Sigmoid colon (tissue), 7 donors: Measurements from ENCODE around the gene AXIN1. TPM values are rescaled to one million over a fixed set of nuclear protein-coding genes. Genes with fewer than 3 reads are reported as not detected.
"Not testable (repeated sequence)": the region's sequence is repeated elsewhere in the genome, so short reads cannot be mapped to it uniquely, and the experiment has no call there.

Experiments
- DNase-seq: peaks from one replicate; pipeline ENCODE4 v3.0.0-alpha.2; 2019
- H3K27ac ChIP-seq, 4 donors: fragments of 200-600 bp; sonication (generic); one replicate each; pipeline ENCODE4 v1.5.1; 2016 to 2019; ENCODE audit warnings: mild to moderate bottlenecking in 1 of 4
- H3K27me3 ChIP-seq, 3 donors: fragments of 200-600 bp; sonication (generic); one replicate each; pipeline ENCODE4 v1.5.1; 2019; ENCODE audit warnings: mild to moderate bottlenecking in 1 of 3
- H3K36me3 ChIP-seq, 4 donors: fragments of 200-600 bp; sonication (generic); one replicate each; pipeline ENCODE4 v1.5.1; 2016 to 2019
- H3K4me1 ChIP-seq, 4 donors: fragments of 200-600 bp; sonication (generic); one replicate each; pipeline ENCODE4 v1.5.1; 2017 to 2019
- H3K4me3 ChIP-seq, 4 donors: fragments of 200-600 bp; sonication (generic); one replicate each; pipeline ENCODE4 v1.5.1; 2017 to 2019; ENCODE audit warnings: mild to moderate bottlenecking in 2 of 4, moderate library complexity in 1 of 4
- H3K9me3 ChIP-seq, 4 donors: fragments of 200-600 bp in 3 of 4; sonication (generic) in 3 of 4; one replicate each; pipeline versions ENCODE4 v1.5.1 to v1.6.1; 2013 to 2019
- EP300 ChIP-seq, 4 donors: sonication (generic); formaldehyde crosslinking; IDR thresholded peaks; one replicate each; pipeline ENCODE4 v1.6.1; 2017; ENCODE audit warnings: antibody characterized with exemption in 4 of 4
- POLR2A ChIP-seq, 2 donors: fragments of 450-650 bp; IDR thresholded peaks; one replicate each; pipeline ENCODE4 v1.6.1; 2016; ENCODE audit warnings: antibody characterized with exemption in 2 of 2, mild to moderate bottlenecking in 2 of 2, moderate library complexity in 2 of 2
- POLR2AphosphoS5 ChIP-seq, 4 donors: sonication (generic); formaldehyde crosslinking; IDR thresholded peaks; one replicate each; pipeline ENCODE4 v1.6.1; 2017; ENCODE audit warnings: antibody characterized with exemption in 4 of 4
- WGBS, 2 donors: extraction: QIAGEN DNeasy Blood & Tissue Kit; methylation state at CpG; one replicate each; pipeline ENCODE4 v1.1.7; 2013; 5-methylcytosine and 5-hydroxymethylcytosine counted together
- intact Hi-C: fragments of 100-400 bp; cut with DNase I; formaldehyde crosslinking; loops from one replicate; pipeline ENCODE4 v1.15.1; 2023
- polyA plus RNA-seq, 3 donors: library from polyadenylated mRNA; stranded (reverse); fragments of 200-250 nt; gene quantifications; one replicate each; pipeline ENCODE4 v1.2.3, GENCODE V29; 2013
- total RNA-seq, 4 donors: library from RNA; depleted of rRNA; stranded (reverse); fragments of >200 nt; gene quantifications; one replicate each; pipeline ENCODE4 v1.1.0, GENCODE V29; 2016
- TF ChIP-seq, protein P1 (sequence below), 4 experiments: fragments of 450-650 bp in 3 of 4; fragments of 200-600 bp in 1 of 4; IDR thresholded peaks; one replicate each; pipeline ENCODE4 v1.5.1; 2016 to 2019; ENCODE audit warnings: antibody characterized with exemption in 4 of 4, mild to moderate bottlenecking in 3 of 4, moderate library complexity in 2 of 4
- donor health status: healthy with polysubstance abuse.
- donor health status: Bipolar disorder and iron deficiency.
- donor health status: healthy.

Gene AXIN1
- total and polyA plus RNA-seq, 7 donors, result 17.9 to 33.4 (median 28.2) TPM

- H3K4me3 ChIP-seq, result no peak overlapping the region
- intact Hi-C loops, result loop anchor here (10.0 kb wide), 1 partner anchor 275 kb away; the partner anchor contains the start of gene RHOT2
- H3K4me1 ChIP-seq, result peaks cover 0 to 45% (median 22%) of the 10 kb centered on the region in 4 donors
- no peak for DNase-seq
- peak overlapping the region in 3 of 4 donors; percentile 80 to 87 (median 84) for H3K27ac ChIP-seq
- 83 to 85% methylated on average over 10 of the region's 10 CpGs for WGBS, 2 donors
- TF ChIP-seq POLR2AphosphoS5 (IDR thresholded peaks at IDR 0.05) (no peak), EP300 (IDR thresholded peaks at IDR 0.05) (no peak), POLR2A (IDR thresholded peaks at IDR 0.05) (no peak)
- TF ChIP-seq, protein P1, sequence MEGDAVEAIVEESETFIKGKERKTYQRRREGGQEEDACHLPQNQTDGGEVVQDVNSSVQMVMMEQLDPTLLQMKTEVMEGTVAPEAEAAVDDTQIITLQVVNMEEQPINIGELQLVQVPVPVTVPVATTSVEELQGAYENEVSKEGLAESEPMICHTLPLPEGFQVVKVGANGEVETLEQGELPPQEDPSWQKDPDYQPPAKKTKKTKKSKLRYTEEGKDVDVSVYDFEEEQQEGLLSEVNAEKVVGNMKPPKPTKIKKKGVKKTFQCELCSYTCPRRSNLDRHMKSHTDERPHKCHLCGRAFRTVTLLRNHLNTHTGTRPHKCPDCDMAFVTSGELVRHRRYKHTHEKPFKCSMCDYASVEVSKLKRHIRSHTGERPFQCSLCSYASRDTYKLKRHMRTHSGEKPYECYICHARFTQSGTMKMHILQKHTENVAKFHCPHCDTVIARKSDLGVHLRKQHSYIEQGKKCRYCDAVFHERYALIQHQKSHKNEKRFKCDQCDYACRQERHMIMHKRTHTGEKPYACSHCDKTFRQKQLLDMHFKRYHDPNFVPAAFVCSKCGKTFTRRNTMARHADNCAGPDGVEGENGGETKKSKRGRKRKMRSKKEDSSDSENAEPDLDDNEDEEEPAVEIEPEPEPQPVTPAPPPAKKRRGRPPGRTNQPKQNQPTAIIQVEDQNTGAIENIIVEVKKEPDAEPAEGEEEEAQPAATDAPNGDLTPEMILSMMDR (IDR thresholded peaks at IDR 0.05), result no peak
- H3K36me3 ChIP-seq, result no peaks in the 10 kb centered on the region
- H3K9me3 ChIP-seq, result no peaks in the 10 kb centered on the region
- no peaks in the 10 kb centered on the region for H3K27me3 ChIP-seq
Observed at GRCh38 chr16:389352-389751, 36.8 kb upstream of the AXIN1 start.

GRCh38 chr16:387761-388666 is 35.5 kb upstream of the AXIN1 start:
- intact Hi-C loops, result loop anchor here (10.0 kb wide), 1 partner anchor 277 kb away; the partner anchor contains the start of gene RHOT2
- not testable (repeated sequence) for H3K36me3 ChIP-seq, DNase-seq, H3K27me3 ChIP-seq, H3K9me3 ChIP-seq
- Histone ChIP-seq H3K27ac (peak overlapping the region; percentile 22 to 87 (median 82)), H3K4me3 (peak overlapping the region in 2 of 4 donors; percentile 9 to 20), H3K4me1 (peaks cover 0 to 56% (median 32%) of the 10 kb centered on the region in 4 donors)
- 65 to 72% methylated on average over 20 of the region's 20 CpGs for WGBS, 2 donors
- peak in 3 of 4 donors; percentile 59 to 73 (median 72) for TF ChIP-seq POLR2AphosphoS5 (IDR thresholded peaks at IDR 0.05)
- TF ChIP-seq, protein P1 (IDR thresholded peaks at IDR 0.05), result peak in 1 of 4 experiments; percentile 15
- TF ChIP-seq EP300 (IDR thresholded peaks at IDR 0.05), result peak in 1 of 4 donors; percentile 16

DNA sequence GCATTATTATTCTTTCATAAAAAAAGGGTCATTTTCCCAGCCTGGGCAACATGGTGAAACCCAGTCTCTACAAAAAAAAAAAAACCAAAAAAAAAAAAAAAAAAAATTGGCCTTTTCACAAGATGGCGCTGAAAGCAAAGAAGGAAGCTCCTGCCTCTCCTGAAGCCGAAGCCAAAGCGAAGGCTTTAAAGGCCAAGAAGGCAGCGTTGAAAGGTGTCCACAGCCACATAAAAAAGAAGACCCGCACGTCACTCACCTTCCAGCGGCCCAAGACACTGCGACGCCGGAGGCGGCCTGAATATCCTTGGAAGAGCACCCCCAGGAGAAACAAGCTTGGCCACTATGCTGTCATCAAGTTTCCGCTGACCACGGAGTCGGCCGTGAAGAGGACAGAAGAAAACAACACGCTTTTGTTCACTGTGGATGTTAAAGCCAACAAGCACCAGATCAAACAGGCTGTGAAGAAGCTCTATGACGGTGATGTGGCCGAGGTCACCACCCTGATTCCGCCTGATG is 34.2 kb upstream of the AXIN1 start:
- Histone ChIP-seq H3K9me3 (no peaks in the 10 kb centered on the region), H3K27ac (peak overlapping the region; percentile 38 to 87 (median 82)), H3K4me1 (peaks cover 0 to 62% (median 38%) of the 10 kb centered on the region in 4 donors), H3K36me3 (no peaks in the 10 kb centered on the region), H3K4me3 (no peak overlapping the region), H3K27me3 (no peaks in the 10 kb centered on the region)
- intact Hi-C loops, result loop anchor here (10.0 kb wide), 1 partner anchor 278 kb away; the partner anchor contains the start of gene RHOT2
- 80 to 85% methylated on average over 19 of the region's 19 CpGs for WGBS, 2 donors
- DNase-seq, result no peak
- TF ChIP-seq POLR2A (IDR thresholded peaks at IDR 0.05) (no peak), EP300 (IDR thresholded peaks at IDR 0.05) (no peak), POLR2AphosphoS5 (IDR thresholded peaks at IDR 0.05) (no peak)
- TF ChIP-seq, protein P1 (IDR thresholded peaks at IDR 0.05), result no peak

DNA sequence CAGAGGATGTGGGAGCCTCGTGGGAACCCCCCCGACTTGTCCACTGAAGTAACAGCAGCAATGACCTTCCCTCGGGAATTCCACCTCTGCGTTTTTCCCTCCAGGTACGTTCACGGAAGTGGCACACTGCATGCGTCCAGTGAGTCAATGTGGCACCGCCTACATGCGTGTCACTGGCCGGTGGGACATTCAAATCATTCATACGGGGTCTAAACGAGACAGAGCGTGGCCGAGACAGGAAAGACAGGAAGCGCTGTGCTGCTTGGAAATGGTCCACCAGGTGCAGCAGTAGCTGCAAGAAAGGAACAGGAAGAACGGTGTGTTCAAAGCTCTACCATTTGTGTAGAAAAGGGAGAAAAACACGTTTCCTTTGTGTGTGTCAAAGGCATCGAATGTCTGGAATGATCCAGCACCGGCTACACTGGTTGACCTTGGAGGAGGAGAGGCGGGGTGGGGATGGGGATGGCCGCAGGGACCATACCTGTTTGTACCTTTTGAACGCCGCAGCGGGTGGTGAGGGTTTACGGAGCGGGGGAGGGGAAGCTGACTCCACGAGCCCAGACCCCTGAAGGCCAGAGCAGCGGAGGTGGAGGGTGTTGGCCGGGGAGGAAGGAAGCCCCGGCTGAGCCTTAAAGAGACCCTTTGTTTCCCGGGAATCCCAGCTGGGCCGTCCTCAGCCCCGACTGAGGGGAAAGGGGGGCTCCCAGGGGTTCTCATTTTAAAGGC is 31.0 kb upstream of the AXIN1 start:
- Histone ChIP-seq H3K9me3 (no peaks in the 10 kb centered on the region), H3K4me3 (peak overlapping the region in 2 of 4 donors; percentile 76 to 99), H3K27me3 (no peaks in the 10 kb centered on the region), H3K36me3 (no peaks in the 10 kb centered on the region), H3K27ac (peak overlapping the region; percentile 1 to 89 (median 70)), H3K4me1 (peaks cover 3 to 73% (median 50%) of the 10 kb centered on the region in 4 donors)
- 11 to 21% methylated on average over 33 of the region's 33 CpGs for WGBS, 2 donors
- no peak for DNase-seq
- intact Hi-C loops, result loop anchor here (2.0 to 10.0 kb wide), 4 partner anchors 17 to 281 kb away; partner anchors contain the start of genes CAPN15, DECR2, RAB11FIP3 and RHOT2
- TF ChIP-seq POLR2AphosphoS5 (IDR thresholded peaks at IDR 0.05), result no peak
- TF ChIP-seq EP300 (IDR thresholded peaks at IDR 0.05), result no peak
- TF ChIP-seq, protein P1 (IDR thresholded peaks at IDR 0.05), result no peak
- no peak for TF ChIP-seq POLR2A (IDR thresholded peaks at IDR 0.05)
